Measurements from ENCODE around the gene FNDC4. TPM values are rescaled to one million over a fixed set of nuclear protein-coding genes. Genes with fewer than 3 reads are reported as not detected.

The FNDC4 gene
- total and polyA plus RNA-seq, 9 donors = 27.3 to 117 (median 53.1) TPM

GRCh38 chr2:27497288-27497627 is 2.3 kb upstream of the FNDC4 start:
- TF ChIP-seq POLR2A (IDR thresholded peaks at IDR 0.05) = no peak
- TF ChIP-seq EP300 (IDR thresholded peaks at IDR 0.05) = no peak
- TF ChIP-seq, protein P1, sequence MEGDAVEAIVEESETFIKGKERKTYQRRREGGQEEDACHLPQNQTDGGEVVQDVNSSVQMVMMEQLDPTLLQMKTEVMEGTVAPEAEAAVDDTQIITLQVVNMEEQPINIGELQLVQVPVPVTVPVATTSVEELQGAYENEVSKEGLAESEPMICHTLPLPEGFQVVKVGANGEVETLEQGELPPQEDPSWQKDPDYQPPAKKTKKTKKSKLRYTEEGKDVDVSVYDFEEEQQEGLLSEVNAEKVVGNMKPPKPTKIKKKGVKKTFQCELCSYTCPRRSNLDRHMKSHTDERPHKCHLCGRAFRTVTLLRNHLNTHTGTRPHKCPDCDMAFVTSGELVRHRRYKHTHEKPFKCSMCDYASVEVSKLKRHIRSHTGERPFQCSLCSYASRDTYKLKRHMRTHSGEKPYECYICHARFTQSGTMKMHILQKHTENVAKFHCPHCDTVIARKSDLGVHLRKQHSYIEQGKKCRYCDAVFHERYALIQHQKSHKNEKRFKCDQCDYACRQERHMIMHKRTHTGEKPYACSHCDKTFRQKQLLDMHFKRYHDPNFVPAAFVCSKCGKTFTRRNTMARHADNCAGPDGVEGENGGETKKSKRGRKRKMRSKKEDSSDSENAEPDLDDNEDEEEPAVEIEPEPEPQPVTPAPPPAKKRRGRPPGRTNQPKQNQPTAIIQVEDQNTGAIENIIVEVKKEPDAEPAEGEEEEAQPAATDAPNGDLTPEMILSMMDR (IDR thresholded peaks at IDR 0.05) = no peak
- H3K36me3 ChIP-seq = no peaks in the 10 kb centered on the region
- intact Hi-C loops (cut with DNase I) = loop anchor here in 1 of 4 donors (10.0 kb wide), 1 partner anchor 88 kb away; the partner anchor contains the start of gene ZNF512
- H3K9me3 ChIP-seq = no peaks in the 10 kb centered on the region
- H3K27ac ChIP-seq = no peak overlapping the region
- WGBS, 3 donors = 76 to 82% (median 82%) methylated on average over 4 of the region's 4 CpGs
- no peaks in the 10 kb centered on the region for H3K27me3 ChIP-seq
- no peak for DNase-seq
- H3K4me1 ChIP-seq (ENCODE audit: insufficient read depth) = peaks cover 3% of the 10 kb centered on the region
- H3K4me3 ChIP-seq = no peak overlapping the region

GRCh38 chr2:27496357-27497287 is 1.6 kb upstream of the FNDC4 start, which contains the start of gene GCKR:
TSS of gene GCKR (plus strand) at chr2:27496839. CDS start at chr2:27496905, 66 bp downstream.
- WGBS, 3 donors = 76 to 81% (median 80%) methylated on average over 12 of the region's 12 CpGs
- no peak within 1 kb of the TSS for H3K27ac ChIP-seq
- H3K36me3 ChIP-seq = no peaks in the 10 kb centered on the region
- no peak within 1 kb of the TSS for H3K4me3 ChIP-seq
- no peak for TF ChIP-seq POLR2A (IDR thresholded peaks at IDR 0.05)
- DNase-seq = peak in 1 of 5 donors; percentile 24
- no peaks in the 10 kb centered on the region for H3K9me3 ChIP-seq
- H3K4me1 ChIP-seq (ENCODE audit: insufficient read depth) = peaks cover 3% of the 10 kb centered on the region
- intact Hi-C loops (cut with DNase I) = loop anchor here in 1 of 4 donors (10.0 kb wide), 1 partner anchor 88 kb away; the partner anchor contains the start of gene ZNF512
- H3K27me3 ChIP-seq = no peaks in the 10 kb centered on the region

GRCh38 chr2:27495840-27496356 is 898 bp upstream of the FNDC4 start:
- WGBS, 3 donors = 45 to 58% (median 47%) methylated on average over 4 of the region's 4 CpGs
- Histone ChIP-seq H3K27ac (no peak overlapping the region), H3K4me3 (no peak overlapping the region), H3K9me3 (no peaks in the 10 kb centered on the region), H3K36me3 (no peaks in the 10 kb centered on the region), H3K27me3 (no peaks in the 10 kb centered on the region), H3K4me1 (ENCODE audit: insufficient read depth) (peaks cover 3% of the 10 kb centered on the region)
- no peak for DNase-seq
- intact Hi-C loops (cut with DNase I) = loop anchor here in 1 of 4 donors (10.0 kb wide), 1 partner anchor 89 kb away; the partner anchor contains the start of gene ZNF512
- TF ChIP-seq EP300 (IDR thresholded peaks at IDR 0.05) (no peak), POLR2A (IDR thresholded peaks at IDR 0.05) (no peak)
- TF ChIP-seq, protein P1 (IDR thresholded peaks at IDR 0.05) = no peak

DNA sequence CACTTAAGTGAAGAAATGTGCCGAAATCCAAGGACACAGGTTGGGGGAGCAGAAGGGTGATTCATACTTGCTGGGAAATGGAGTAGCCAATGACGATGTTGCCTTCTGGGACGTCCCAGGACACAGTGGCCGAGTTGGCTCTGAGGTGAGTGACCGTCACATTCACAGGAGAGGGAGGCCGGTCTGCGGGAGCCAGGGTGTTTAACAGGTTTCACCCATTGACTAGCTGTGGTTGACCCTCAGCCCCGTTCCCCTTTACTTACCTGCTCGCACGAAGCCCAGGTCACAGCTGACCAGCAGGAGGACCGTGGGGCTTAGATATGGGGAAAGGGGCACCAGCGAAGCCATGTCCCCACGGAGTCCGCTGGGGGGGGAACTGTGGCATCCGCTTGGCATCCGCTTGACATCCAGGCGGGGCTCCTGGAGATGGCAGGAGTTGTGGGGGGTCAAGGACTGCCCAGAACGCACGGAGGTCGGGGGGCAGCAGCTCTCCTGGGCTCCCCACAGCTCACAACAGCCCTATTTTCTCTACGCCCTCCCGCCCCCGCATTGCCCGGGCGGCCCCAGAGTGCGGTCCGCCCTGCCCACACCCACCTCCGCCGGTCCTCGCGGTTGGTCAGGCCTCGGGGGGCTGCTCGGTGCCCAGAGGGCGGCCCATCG is 586 bp downstream of the FNDC4 start:
- 2 to 15% (median 4%) methylated on average over 17 to 35 of the region's 35 CpGs for WGBS, 3 donors
- TF ChIP-seq POLR2A (IDR thresholded peaks at IDR 0.05) = peak; percentile 86
- peak; percentile 99 for TF ChIP-seq EP300 (IDR thresholded peaks at IDR 0.05)
- TF ChIP-seq, protein P1 (IDR thresholded peaks at IDR 0.05) = peak in 1 of 3 donors; percentile 18
- H3K27me3 ChIP-seq = no peaks in the 10 kb centered on the region
- H3K4me1 ChIP-seq (ENCODE audit: insufficient read depth) = peaks cover 5% of the 10 kb centered on the region
- no peaks in the 10 kb centered on the region for H3K36me3 ChIP-seq
- H3K4me3 ChIP-seq = peak overlapping the region; percentile 58
- no peaks in the 10 kb centered on the region for H3K9me3 ChIP-seq
- peak in 4 of 5 donors; percentile 76 to 82 (median 80) for DNase-seq
- intact Hi-C loops (cut with DNase I) = loop anchor here in 1 of 4 donors (10.0 kb wide), 1 partner anchor 90 kb away; the partner anchor contains the start of gene ZNF512
- peak overlapping the region; percentile 93 to 97 for H3K27ac ChIP-seq

All from ovary (tissue), 9 donors.